A172 (cell line): ENCODE measurements around the gene PCDH9. TPM values are rescaled to one million over a fixed set of nuclear protein-coding genes. Genes with fewer than 3 reads are reported as not detected.

Experiments used
- DNase-seq: peaks from one replicate; pipeline ENCODE4 v3.0.0-alpha.2; 2015; ENCODE audit warnings: low spot score
- total RNA-seq: library from RNA; depleted of rRNA; stranded (reverse); fragments of >200 nt; shearing (Covaris generic); gene quantifications from 2 replicates; pipeline ENCODE4 v1.2.3, GENCODE V29; 2014

The PCDH9 gene
- total RNA-seq, 1 experiment from 2014 or later, result 0.02 TPM

DNA sequence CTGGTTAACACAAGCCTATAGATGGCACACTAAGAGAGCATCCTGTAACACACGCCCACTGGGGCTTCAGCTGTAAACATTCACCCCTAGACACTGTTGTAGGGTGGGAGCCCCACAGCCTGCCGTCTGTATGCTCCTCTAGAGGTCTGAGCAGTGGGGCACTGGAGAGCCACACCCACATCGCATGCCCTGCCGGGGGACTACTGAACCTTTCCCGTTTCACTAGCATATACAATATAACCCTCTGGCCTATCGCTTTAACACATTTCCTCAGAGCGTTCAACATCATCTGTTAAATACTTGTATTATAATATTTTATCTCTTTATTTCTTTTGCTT, 73.4 kb downstream of the PCDH9 start:
- no peak for DNase-seq

DNA sequence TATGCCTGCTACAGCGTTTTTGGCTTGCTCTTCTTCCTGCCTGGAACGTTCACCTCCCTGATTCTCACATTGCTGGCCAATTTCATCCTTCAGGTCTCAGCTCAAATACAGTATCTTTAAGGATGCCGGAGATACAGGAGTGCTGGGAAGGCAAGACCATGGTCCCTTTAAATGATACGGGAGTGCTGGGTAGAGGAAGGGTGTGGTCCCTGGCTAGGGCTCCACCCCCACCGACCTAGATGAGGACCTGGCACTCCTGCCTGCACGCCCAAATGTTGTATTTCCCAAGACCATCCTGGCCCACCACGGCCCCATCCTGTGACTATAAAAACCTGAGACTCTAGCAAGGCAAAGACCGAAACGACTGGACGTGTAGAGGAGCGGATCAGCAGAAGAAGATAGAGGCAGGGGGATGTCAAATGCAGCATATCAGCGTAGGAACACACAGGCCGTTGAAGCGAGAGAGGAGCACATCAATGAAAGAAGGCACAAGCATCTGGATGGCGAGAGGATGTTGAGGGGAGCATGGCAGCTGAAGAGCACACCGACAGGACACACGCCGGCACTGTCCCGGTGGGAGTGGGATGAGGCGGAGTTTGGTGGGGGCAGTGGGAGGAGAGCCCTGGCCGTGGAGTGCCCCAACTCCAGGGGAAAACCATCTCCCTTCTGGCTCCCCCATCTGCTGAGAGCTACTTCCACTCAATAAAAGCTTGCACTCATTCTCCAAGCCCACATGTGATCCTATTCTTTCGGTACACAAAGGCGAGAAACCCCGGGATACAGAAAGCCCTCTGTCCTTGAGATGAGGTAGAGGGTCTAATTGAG, 74.0 kb downstream of the PCDH9 start:
- DNase-seq, result no peak

DNA sequence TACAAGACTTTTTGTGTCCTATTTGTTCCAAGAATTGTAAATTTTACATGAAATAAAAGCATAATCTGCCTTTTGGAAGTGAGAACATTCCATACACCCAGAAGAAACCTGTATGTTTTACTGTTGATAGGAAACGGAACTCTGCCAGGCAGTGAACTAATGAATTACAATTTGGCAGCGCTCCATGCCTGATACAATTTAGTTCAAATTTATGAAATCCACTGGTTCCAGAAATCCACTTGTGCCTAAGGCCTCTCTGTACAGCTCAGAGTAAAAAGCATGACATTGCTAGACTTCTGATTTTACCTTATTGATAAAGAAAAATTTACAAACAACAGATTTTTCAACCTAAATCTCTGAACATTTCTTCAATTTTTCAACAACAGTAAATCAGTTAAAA, 78.1 kb downstream of the PCDH9 start:
- no peak for DNase-seq

DNA sequence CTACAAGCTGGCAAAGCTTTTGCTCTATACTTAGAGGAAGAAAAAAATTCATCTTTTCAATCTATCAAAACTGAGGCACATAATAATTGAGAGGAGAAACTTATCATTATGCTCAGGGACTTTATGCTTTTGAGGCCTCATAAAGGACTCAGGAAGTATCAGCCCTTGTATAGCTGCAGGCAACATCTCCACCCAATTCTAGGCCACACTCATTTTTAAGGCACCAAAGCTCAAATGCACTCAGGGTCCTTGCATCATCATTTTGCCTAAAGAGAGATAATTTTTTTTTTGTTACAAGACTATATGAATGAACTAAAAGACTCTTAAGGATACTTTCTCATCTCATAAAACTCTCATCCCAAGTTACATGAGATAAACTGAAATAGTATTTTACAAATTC, 78.5 kb downstream of the PCDH9 start:
- DNase-seq, result no peak

DNA sequence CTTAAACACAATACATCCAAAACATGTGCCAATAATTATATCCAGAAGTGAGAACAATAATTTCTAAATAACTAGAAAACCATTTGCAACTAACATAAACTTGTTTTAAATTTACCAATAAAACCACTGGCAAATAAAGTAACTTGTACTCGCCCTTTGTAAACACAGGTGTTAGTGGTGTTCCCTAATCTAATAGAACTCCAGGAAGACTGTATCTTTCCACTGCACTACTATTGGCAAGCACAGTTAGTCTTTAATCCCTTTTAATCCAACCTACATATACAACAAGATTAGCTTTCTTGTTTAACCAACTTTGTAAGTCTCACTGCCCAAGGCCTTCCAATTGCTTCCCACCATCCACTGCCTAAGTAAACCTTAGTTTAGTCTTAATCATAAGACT, 79.5 kb downstream of the PCDH9 start:
- DNase-seq, result no peak

DNA sequence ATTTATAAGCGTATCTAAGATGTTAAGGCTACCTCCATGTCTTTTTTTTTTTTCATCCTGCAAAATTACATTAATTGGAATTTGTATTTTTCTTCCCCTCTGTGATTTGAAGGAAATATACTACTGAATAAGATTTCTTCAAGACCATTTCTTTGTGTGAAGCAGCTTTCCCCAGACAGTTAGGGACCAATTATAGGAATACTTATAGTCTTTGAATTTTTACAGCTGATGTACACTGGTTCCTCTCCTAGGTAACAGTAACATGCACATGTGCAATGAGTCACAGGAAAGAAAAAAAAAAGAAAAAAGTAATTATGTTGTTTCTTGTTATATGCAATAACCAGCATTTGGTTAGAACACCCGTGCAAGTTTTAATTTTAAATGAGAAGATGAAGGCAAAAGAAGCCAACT, 82.0 kb downstream of the PCDH9 start:
- DNase-seq, result no peak

DNA sequence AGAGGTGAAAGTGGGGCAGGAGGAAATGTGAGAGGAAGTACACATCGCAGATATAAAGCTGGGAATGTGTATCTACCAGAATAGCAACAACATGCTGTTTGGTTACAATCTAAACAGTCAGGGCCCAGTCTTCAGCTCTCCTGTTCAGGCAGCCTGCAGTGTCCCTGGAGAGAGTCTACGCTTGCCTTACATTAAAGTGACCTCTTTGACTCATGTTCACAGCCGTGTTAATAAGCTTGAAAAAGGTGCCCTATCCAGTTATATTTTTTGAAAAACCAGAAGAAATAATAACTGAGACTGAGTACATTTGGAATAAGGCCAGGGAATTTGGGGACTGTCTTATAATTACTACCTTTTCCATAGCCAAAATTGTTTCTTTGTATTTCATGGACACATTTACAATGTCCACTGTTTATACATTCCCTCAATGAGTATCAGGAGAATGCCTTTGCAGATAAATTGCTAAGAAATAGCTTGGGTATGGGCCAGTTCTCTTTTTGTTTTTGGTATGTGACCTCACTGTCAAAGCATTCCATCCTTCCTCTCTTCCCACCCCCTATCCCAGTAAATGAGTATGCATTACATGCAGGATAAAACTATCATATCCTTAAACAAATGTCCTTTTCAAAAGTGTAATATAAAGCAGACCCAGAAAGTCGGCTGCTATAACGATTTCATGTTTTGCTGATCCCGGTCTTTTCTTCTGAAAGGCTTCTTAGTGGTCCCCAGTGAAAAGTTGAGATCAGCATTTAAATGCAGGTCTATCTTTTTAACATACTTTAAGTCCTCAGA, 82.6 kb downstream of the PCDH9 start:
- no peak for DNase-seq

DNA sequence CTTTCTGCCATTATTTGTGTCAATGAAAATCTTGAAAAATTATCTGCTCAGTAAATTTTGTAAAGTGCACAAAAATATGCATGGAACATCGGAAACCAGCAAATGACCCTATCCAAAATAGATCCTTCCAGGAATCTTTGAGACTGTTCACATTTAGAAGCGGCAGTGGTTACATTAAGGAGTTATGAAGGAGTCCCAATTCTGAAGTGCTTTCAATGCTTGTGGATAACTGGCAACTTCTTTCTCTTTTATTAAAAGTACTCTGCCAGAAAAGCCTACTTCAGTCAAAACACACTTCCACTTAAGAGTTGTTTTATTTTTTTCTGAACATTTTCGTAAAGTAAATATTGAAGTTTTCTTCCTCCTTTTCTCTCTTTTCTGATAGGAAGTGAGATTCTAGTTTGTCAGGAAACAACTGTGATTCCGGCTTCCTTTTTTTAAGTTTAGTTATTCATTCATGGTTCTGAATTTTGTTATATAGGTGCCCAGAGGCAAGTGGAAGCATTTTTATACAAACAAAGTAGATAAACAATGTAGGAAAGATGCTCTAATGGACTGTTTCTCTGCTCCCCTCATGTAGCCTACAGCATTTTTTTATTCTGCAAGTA, 83.5 kb downstream of the PCDH9 start:
- no peak for DNase-seq

DNA sequence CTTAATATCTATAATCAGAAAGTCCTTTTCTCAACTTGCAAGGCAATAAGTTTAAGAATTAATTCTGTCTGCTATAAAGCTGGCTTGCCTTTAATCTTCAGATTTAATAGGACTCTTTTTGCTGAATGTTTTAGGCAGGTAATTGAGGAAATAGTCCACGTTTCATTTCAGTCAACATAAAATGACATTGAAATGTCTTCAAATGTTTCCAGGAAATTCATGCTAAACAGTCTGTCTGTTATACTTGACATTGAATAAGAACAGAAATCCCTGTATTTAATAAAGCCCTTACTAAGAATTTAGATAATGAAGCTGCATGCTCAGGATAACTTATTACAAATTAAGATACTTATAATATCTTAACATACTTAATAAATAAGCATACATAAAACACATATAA, 84.2 kb downstream of the PCDH9 start:
- no peak for DNase-seq

DNA sequence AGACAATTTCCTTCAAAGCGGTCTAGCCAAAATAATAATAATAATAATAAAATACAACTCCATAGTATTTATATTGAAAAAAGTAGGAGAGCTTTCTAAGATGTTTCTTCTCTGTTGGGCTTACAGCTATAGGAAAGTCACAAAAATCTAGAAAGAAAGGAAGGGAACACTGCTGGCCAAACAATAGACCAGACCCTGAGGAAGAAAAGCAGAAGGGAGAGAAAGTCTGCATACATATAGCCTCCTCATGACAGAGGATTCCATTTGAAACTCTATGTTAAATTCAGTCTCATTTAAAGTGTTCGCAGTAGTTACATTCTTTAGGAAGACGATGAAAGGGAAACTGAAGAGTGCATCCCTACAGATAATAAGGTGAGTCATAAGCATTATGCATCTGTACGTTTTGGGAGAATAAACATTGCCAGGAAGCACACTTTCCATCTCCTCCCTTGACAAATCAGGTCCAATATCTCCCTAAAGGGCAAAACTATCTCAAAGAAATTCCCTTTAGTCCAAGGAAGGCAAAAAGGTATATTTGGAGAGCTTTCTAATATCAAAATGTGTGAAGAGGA, 86.5 kb downstream of the PCDH9 start:
- DNase-seq, result no peak

DNA sequence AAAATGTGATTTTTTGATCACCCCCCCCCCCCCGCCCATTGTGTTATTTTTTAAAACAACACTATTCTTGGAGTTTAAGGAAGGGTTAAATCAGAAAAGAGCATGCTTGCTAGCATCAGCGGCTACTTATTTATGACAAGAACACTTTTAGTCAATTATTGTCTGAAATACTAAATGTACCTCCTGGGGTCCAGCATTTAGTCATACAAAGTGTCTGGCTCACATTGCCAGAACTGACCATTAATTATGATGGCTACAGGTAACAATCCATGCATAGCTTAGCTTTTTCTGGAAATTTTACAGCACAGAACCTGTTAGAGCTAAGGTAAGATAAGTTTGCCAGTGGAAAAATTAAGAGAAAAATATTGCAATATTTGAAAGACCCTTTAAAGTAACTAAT, 90.1 kb downstream of the PCDH9 start:
- no peak for DNase-seq

DNA sequence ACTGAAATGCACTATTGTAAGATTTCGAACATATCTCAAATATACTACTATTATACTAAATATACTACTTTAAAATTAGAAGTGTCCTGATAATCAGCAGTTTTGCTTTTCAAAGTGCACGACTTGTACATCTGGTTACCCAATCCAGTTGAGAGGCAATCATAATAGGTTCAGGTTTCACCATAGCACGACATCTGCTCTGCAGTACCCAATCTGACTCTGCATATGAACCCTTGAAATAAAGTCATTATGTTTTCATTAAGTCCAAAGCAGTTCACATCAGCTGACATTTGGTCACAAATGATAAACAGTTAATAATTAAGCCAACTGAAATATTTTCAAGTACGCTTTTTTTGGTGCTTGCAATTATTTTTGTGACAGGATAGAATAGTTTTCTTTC, 90.6 kb downstream of the PCDH9 start:
- no peak for DNase-seq

DNA sequence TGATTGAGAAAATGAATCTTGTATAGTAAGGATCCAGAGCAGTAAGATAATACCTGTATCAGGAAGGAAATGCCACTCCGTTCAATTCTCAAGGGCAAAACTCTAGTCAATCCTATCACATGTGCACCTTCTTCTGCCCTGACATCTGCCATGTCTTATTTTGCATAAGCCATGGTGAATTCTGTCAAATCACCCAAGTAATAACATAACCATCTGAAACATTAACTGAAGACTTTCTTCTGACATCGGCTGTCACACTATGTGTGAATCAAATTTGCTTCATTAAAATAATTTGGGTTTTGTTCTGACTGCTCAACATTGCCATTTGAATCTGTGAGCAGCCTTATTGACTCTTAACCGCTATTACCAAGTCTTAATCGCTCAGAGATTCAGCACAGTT, 91.2 kb downstream of the PCDH9 start:
- DNase-seq, result no peak

DNA sequence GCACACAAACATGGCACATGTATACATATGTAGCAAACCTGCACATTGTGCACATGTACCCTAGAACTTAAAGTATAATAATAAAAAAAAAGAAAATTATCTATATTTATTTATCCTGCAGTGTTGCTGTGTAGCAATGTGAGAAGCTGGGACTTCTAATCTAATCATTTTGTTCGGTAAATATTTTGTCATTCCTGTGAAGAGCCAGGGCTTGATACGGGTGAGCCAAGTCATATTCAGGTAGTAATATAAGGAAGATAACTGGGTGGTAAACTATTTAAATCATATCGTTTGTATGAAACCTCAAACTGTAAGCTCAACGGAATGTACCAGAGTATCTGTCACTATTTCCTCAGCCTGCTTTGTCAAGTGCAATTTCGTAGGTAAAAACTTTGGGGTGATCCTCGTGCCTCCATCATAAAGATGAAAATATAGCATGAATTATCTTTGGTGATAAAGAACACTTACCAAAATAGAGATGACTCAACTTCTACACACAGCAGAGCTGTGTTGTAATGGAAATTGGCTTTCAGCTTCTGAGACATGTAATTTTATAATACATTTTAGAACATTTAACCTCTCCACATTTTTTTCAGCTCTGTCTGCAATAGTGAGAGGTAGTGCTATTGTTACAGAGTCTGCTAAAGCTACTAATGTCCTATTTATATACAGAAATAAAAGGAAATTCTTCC, 92.9 kb downstream of the PCDH9 start:
- no peak for DNase-seq

DNA sequence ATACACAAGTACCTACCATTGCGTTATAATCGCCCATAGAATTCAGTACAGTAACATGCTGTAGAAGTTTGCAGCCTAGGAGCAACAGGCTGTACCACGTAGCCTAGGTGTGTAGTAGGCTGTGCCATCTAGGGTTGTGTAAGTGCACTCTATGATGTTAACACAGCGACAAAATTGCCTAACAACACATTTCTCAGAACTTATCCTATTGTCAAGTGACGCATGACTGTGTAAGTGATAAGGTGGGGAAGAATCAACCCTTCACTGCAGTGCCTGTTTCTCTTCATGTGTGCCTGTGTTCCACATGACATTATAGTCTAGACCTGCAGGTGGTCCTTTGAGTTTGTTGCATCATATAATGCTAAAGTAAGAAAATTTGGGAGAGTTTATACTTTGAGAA, 94.0 kb downstream of the PCDH9 start:
- DNase-seq, result no peak

DNA sequence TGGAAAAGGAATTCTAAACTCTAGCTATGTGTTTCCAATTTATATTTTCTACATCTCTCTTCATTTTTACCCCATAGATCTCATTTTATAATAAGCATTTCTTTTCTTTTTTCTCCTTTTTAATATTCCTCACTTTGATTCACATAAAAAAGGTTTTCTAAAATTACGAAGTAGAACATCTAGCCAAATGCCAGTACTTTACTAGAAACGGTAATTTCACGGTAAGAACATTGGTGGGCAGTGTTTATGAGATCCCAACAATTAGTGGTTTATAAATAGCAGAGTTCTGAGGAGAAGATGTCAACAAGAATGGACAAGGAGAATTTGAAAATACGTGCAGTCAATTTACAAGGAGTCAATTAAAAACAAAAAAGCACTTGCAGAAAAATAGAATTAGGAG, 94.8 kb downstream of the PCDH9 start:
- DNase-seq, result no peak

DNA sequence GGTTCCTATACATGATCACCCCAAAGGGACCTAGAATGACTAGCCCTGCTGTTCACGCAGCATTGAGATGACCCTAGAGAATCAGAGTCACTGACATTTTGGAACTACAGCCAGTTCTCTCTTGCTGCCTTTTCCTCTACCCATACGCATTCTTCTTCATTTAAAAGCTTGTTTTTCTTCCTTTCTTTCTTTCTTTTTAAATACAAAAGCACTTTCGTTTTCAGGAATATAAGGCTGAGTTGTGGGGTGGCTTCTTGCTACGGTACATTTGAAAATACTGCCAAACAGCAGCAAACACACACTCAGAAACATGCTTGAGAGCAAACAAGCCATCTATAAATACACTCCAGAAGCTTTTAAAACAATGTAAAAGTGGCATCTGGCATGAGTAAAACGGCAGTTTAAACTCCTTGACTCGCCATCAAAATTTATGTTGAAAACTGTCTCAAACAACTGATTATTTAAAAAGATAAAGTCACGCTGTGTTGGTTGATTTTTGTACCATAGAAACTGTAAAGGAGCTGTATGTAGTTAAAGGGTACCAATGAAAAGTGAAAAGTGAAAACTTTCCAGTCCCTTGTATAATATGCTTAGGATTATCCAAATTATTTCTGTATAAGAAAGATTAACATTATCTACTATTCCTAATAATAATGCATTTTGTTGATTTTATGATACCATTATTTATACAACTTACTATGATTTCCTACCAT, 95.6 kb downstream of the PCDH9 start:
- no peak for DNase-seq

DNA sequence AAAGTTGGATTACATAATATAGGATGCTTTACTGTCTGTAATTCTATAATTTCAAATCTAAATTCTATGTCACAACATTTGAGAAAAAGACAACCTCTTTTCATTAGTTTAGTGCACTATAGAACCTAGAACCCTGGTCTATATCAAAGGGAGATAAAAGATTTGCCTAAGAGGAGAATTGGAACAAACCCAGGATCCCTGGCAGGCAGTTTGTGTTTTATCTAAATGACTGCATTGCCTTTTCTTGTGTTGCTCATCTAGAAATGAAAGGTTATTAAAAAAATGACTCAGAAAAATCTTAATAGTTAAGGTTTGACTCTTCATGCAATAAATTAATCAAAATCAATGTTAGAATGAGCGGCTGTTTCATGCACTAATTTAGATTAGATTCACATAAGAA, 96.7 kb downstream of the PCDH9 start:
- DNase-seq, result no peak

DNA sequence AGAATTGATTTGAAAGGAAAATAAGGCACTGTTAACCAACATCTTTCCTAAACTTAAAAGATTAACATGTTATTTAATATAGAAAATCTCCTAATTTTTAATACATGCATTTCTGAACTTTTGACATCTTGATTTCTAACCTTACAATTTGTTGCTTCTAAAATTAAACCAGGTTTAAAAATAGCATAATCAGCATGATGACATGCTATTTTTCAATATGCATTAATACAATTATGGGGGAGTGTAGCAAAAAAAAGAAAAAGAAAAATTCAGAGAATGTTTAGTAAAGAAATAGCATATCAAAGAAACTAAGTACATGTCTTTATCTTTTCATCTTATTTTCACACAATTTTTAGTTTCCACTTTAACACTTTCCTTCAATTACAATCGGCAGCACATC, 98.7 kb downstream of the PCDH9 start:
- no peak for DNase-seq

DNA sequence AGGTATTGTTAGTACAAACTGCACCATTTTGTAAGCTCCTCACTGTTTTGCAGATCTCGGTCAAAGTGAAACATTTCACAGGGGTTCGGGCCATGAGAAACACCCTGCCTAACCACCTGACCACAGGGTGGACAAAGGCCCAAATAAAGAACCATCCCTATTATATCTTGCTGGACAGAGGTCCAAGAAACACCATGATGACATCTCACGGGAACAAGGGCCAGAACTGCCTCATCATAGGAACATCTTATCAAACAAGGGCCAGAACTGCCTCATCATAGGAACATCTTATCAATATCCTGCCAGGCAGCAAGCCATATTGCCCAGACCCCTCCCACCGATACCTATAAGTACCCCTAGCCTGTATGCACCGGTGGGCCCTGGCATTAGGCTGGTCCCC, 99.7 kb downstream of the PCDH9 start:
- DNase-seq, result no peak

DNA sequence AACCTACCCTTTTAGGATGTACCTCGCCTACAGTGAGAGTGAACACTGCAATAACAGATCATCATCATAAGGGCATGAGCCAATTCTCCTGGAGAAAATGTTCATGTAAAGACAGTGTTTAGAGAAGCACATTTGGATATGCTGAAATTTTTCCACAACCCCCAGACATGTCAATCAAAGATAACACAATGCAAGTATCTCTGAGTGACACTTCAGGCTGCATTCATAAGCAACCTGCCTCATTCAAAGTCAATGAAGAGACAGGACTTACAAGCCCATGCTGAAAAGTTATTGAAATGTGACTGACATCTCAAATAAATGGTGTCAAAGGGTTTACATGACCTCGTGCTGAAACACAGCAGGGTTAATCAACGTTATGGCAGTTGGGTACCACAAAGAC, 102.0 kb downstream of the PCDH9 start:
- DNase-seq, result no peak
